H1 (cell line): ENCODE results near the gene ADAMTS17. TPM values are rescaled to one million over a fixed set of nuclear protein-coding genes. Genes with fewer than 3 reads are reported as not detected.

ENCODE experiments used
- CHD7 ChIP-seq: fragments of 300-600 bp; sonication (generic); IDR thresholded peaks from 2 replicates; pipeline ENCODE4 v1.7.1; 2012; ENCODE audit warnings: low read length, moderate library complexity, mild to moderate bottlenecking, inconsistent platforms; ENCODE audit not compliant: insufficient replicate concordance
- CREB1 ChIP-seq: IDR thresholded peaks from 2 replicates; pipeline ENCODE4 v1.6.1; 2012; ENCODE audit warnings: inconsistent platforms
- HDAC2 ChIP-seq, 2 experiments: fragments of 300-600 bp in 1 of 2; sonication (generic) in 1 of 2; IDR thresholded peaks; 2 replicates each; pipeline ENCODE4 v1.6.1; 2011 to 2012; ENCODE audit warnings: low read depth in 2 of 2, low read length in 2 of 2, mild to moderate bottlenecking in 2 of 2, moderate library complexity in 2 of 2, borderline replicate concordance in 1 of 2, inconsistent platforms in 1 of 2
- TEAD4 ChIP-seq: IDR thresholded peaks from 2 replicates; pipeline ENCODE4 v1.6.1; 2012; ENCODE audit warnings: low read depth, low read length, inconsistent platforms, mixed read lengths
- polyA plus RNA-seq, 7 experiments: library from polyadenylated mRNA; depleted of rRNA in 3 of 7; stranded (reverse) in 5 of 7; unstranded in 2 of 7; fragments of >200 nt in 5 of 7; fragments of 200-250 nt in 2 of 7; gene quantifications; 1 replicate in 5 of 7; 2 replicates in 1 of 7; 4 replicates in 1 of 7; pipeline versions ENCODE4 v1.2.1 to v1.2.3, GENCODE V29; 2011 to 2013; ENCODE audit warnings: missing spikeins in 2 of 7, mixed read lengths in 2 of 7
- total RNA-seq: library from RNA; stranded (reverse); fragmentation: NEBNext Ultra II Directional; extraction: Animal tissue kit (Norgen Biotek cat#: 25700); gene quantifications from 2 replicates; pipeline ENCODE4 v1.2.1, GENCODE V29; 2021

ADAMTS17 gene
- total and polyA plus RNA-seq, 2 of the 8 experiments (the other 6 are each of a cell fraction or from before 2014, with no cell fraction given) = 0.51 to 1.7 TPM

- TF ChIP-seq CHD7 = no peak
- no peak for TF ChIP-seq HDAC2 (IDR thresholded peaks at IDR 0.05; ENCODE audit: borderline replicate concordance in 1 of 2, low read depth in 2 of 2, low read length in 2 of 2)
- no peak for TF ChIP-seq TEAD4
- no peak for TF ChIP-seq CREB1
Observed at GRCh38 chr15:100186366-100186765, 155.4 kb downstream of the ADAMTS17 start (continued).
